Islet precursor cell (in vitro differentiated cells): ENCODE measurements around the gene SYT11.
"Not testable (repeated sequence)": the region's sequence is repeated elsewhere in the genome, so short reads cannot be mapped to it uniquely, and the experiment has no call there.

ENCODE experiments used
- DNase-seq: peaks from one replicate; pipeline ENCODE4 v3.0.0-alpha.2; 2018

The SYT11 gene

DNA sequence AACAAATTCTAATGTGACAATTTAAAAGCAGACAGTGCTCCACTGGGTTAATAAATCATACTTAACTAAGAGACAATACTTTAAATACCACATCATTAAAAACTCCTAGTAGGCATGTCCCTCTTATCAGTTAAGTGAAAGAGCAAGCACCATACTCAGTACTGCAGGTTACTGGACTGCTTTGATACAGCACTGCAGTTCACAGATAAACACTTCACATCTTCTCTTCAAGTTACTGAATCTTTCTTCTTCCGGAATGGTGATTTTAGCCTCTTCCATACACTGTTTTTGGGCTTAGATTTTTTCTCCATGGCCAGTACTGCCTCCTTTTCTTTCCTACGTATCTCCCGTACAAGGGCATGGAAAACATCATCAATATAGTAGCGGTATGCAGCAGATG lies 40.8 kb downstream of the SYT11 start:
- DNase-seq = no peak

DNA sequence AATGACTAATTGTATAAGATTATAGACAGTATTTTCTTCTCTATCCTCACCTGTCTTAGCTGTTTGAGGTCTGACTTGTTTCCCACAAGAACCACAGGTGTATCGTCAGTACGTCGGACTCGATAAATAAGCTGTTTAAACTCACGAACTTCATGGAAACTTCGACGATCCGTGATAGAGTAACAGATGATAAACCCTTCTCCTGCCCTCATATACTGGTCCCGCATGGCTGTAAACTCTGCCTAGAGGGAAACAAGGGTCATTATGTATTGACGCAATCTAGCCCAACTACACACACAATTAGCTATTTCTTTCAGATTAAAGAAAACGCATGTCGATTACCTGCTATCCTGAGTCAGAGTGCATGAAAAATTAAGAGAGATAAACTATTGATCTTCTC lies 44.9 kb downstream of the SYT11 start:
- DNase-seq = no peak

- no peak for DNase-seq
These were observed 50.5 kb downstream of the SYT11 start for GRCh38 chr1:155909894-155910293.

- DNase-seq = peak; percentile 63
These were observed 51.3 kb downstream of the SYT11 start for GRCh38 chr1:155910621-155911121.

GRCh38 chr1:155911156-155912055 lies 52.0 kb downstream of the SYT11 start, which contains the start of gene RIT1:
TSS of gene RIT1 (minus strand) at chr1:155911349. CDS start at chr1:155910761, 588 bp downstream.
- peak; percentile 95 for DNase-seq

DNA sequence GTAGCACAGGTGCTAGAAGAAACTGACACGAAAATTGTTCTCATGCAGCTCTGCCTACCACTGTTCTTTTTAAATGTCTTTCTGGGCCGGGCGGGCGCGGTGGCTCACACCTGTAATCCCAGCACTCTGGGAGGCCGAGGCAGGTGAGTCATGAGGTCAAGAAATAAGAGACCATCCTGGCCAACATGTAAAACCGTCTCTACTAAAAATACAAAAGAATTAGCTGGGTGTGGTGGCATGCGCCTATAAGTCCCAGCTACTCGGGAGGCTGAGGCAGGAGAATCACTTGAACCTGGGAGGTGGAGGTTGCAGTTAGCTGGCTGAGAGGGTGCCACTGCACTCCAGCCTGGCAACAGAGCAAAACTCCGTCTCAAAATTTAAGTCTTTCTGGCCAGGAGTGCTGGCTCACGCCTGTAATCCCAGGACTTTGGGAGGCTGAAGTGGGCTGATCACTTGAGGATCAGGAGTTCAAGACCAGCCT lies 52.7 kb downstream of the SYT11 start:
- no peak for DNase-seq

- no peak for DNase-seq
These were observed 54.8 kb downstream of the SYT11 start for GRCh38 chr1:155913969-155914757.

- no peak for DNase-seq
These were observed 59.3 kb downstream of the SYT11 start for GRCh38 chr1:155918660-155919059.

DNA sequence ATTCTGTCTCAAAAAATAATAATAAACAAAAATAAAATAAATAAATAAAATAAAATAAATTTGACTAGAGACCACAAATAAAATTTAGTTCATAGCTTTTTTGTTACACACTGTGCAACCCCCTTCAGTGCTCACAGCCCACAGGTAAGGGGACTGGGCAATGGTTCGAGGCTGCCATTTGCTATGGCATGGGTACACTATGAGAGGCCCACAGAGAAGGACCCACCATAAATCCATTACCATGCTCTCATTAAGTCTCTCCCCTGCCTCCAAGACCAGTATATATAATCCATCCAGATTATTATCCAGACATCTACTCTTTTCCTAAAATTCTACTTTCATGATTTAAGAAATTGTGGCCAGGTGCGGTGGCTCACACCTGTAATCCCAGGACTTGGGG lies 60.4 kb downstream of the SYT11 start:
- no peak for DNase-seq

DNA sequence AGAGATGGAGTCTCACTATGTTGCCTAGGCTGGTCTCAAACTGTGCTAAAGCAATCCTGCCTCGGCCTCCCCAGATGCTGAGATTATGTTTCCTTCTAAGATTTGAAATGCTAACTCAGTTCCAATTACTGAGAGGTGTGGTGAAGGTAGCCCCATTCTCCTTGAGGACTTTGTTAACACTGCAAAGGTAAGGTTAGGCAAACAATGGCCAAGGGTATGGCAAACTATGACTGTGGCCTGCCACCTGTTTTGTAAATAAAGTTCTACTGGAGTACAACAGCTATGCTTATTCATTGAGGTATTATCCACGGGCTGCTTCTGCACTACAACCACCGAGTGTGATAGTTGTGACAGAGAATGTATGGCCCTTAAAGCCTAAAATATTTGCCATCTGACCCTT lies 61.4 kb downstream of the SYT11 start:
- DNase-seq = no peak

DNA sequence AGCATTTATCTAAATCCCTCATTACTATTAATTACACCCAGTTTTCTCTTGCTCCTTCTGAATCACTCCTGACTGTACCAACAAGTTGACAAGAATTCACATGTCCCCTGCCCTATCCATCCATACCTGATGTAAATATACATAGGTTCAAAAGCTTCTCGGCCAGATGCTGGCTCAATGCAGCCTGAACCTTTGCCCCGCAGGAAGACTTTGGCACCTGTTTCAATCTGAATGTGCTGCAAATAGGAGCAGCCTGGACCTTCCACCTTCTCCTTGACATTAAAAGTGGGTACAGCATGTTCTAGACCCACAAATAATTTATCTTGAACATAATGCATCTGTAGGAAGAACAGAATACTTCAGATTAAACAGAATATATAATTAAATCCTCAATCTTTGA lies 66.1 kb downstream of the SYT11 start:
- DNase-seq = no peak

DNA sequence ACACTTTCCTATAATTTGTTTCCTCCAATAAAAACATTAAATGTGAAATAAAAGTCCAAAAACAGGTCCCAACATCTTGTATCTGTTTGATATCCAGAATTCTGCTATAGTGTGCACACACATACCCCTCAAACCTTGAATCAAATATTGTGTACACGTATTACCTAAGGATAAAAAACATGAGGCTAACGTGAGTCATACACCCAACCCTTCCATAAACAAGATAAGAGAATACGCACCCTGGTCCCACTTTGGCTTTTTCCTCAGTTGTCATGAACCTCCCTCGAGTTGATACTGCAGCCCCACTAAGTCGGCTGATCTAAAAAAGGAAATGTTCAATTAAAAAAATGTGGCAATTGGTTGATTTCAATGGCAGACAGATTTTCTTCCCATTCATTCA lies 69.7 kb downstream of the SYT11 start:
- no peak for DNase-seq

- DNase-seq = not testable (repeated sequence)
These were observed 71.4 kb downstream of the SYT11 start for GRCh38 chr1:155930725-155931124.

- DNase-seq = peak; percentile 63
These were observed 72.1 kb downstream of the SYT11 start for GRCh38 chr1:155931332-155932038.

- peak; percentile 56 for DNase-seq
These were observed 72.7 kb downstream of the SYT11 start for GRCh38 chr1:155932081-155932480.

- DNase-seq = no peak
These were observed 73.1 kb downstream of the SYT11 start for GRCh38 chr1:155932487-155932886.

DNA sequence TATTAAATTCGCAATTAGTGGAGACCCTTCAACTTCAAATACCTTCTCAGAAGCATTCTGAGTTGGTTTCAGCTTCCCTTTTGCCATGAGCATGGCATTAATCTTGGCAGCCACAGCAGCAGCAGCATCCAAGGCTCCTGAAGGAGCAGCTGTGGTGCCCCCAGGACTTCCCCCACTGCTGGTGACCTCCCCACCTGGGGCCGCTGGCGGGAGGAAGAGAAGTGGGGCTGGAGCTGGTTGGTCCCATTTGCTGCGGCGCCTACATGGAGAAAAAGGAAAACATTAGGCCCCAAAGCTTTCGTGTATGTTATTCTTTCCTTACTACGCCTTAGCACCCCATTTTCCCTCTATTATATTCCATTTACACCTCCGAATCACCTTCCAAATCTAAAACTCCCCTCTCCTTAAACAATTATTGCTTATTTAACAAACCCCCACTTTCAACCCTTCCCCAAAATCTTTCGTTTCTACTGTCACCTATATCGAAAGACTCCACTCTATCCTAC lies 74.3 kb downstream of the SYT11 start:
- peak; percentile 52 for DNase-seq

- peak; percentile 98 for DNase-seq
These were observed 74.9 kb downstream of the SYT11 start, which contains the start of gene KHDC4 for GRCh38 chr1:155934097-155934935. TSS of gene KHDC4 (minus strand) at chr1:155934413. CDS start at chr1:155934373, 40 bp downstream.
